ENCODE measurements around the gene IGSF9.

Gene IGSF9

GRCh38 chr1:159896546-159896930 is 48.9 kb downstream of the IGSF9 start:
- DNase-seq (ENCODE audit: low spot score), result no peak

DNA sequence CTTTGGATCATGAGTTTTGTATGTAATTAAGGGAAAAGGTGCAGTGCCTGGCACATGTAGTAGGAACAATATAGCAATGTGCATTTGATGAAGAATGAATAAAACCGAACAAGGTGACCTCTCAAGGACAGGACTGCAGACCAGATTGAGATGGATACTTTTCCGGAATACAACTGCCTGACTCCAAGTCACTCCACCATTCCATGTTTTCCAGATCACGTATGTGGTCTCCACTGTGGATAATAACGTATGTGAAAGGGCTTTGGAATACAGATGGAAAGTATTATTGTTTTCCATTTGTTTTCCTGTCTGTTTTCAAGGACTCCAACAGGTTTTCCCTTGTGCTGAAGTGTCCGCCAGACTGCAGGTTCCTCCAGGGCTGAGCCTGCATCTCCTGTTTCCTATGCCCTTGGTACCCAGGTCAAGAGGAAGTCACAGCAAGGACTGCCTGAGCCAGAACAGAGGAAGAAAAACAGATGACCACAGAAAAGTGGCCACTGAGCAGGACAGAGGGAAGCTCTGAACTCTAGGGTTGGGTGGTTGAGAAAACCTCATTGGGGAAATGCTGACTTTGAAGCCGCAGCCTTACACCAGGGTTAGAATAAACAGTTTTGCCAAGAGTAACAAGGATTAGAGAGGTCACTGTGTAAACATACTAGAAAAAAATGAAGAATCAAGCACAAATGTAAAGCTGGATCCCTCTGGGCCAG is 49.4 kb downstream of the IGSF9 start:
- DNase-seq (ENCODE audit: low spot score), result no peak

DNA sequence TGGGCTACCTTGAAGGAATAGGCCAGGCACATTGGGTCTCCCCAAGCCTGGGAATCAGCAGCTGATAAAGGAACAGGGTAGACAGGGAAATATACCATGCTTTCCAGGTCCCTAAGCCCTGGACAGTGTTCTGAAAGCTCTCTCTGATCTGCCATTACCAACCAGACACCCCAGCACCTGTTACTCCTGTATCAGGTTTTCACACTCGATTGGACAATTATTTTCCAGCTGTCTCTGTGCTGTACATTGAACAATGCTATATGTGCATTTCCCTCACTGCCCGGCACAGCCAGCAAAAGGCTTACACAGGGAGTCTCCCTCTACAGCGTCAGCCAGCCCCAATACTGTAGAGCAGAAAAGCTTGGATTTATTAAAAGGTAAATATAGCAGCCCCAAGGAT is 50.1 kb downstream of the IGSF9 start:
- DNase-seq (ENCODE audit: low spot score), result no peak

DNA sequence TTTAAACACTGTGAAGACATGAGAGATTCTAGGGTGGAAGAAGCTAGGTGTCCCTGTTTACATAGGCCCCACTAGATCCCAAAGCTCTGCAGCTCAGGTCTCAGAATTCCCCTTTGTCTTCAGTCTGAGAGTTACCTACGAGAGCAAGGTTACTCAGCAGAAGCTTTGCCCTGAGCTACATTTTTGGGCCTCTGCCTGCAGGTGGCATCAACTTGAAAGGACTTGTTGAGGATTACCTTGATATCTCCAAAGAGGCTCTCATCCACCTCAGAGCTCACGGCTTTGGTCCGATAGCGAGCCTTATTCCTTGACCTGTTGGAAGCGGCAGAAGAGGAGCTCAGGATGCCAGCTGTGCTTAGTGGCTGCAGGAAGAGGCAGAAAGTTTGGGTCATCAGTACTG is 52.5 kb downstream of the IGSF9 start:
- DNase-seq (ENCODE audit: low spot score), result no peak

DNA sequence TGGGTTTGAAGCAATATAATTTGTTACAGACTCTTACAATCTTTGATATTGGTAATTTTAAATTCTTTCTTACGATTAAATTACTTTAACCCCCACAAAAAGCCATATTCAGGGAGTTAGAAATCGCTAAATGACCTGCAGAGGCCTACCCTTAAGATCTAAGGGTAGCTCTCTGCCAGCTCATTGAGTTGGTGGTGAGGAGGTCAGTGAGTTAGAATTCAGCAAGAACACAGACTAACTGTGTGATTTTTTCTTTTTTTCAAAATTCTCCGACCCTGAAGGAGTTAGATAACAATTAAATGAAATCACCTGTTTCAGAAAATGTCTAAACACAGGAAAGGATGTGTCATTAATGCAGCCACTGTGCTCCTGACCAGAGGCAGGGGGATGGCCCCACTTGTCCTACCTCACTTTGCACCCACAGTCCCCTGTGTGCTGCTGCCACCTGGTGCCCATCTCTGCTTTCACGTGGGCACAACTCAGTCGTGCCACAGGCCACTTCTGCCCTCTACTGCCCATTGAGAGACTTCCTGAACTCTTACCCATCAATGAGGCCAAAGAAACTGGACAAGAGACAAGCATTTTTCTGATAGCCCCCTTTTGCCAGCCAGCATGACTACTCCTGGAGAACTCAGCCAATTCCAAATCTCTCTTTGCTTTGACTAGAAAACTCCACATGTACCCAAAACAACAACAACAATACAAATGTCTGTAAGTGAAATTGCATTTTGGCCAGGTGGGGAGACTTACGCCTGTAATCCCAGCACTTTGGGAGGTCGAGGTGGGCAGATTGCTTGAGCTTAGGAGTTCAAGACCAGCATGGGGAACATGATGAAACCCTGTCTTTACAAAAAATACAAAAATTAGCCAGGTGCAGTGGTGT is 53.9 kb downstream of the IGSF9 start:
- DNase-seq (ENCODE audit: low spot score), result peak; percentile 90

- peak; percentile 56 for DNase-seq (ENCODE audit: low spot score)
Observed at GRCh38 chr1:159890390-159890789, 55.0 kb downstream of the IGSF9 start.

DNA sequence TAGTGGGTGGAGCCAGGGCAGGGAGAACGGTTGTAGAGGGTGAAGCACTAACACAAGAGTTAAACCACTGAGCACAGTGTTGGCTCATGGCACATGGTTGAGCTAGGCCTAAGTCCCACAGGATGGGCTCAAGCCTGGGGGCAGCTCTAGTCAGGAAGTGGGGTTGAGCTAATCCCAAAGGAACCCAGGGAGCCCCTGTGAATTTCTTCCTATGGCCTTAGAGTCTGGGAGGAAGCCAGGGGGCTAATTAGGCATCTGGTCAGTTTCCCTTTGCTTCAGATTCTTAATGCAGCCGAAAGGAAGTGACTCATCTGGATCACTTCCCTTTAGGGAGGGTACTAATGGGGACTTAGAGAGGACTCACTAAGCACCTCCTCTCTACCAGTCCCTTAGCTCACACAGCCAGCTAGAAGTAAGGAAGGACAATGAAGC is 55.6 kb downstream of the IGSF9 start:
- DNase-seq (ENCODE audit: low spot score), result peak; percentile 94

GRCh38 chr1:159889202-159889601 is 56.2 kb downstream of the IGSF9 start:
- no peak for DNase-seq (ENCODE audit: low spot score)

DNA sequence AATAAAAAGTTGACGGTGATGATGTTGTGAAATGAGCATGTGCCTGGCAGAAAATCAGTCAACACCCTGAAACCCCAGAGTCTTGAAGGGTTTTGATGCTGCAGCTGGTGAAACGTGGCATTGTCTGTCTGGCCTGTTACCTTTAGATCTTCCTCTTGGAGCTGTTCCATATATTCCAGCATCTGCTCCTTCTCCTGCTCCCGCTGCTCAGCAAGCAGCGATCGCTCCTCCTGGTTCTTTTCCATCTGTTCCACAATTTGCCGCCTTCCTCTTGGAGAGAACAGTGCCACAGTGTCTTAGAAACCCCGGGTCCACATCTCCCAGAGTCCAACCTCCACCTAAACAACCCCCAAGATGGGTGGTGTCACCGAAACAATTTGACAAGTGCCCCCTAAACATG is 61.1 kb downstream of the IGSF9 start:
- no peak for DNase-seq (ENCODE audit: low spot score)

DNA sequence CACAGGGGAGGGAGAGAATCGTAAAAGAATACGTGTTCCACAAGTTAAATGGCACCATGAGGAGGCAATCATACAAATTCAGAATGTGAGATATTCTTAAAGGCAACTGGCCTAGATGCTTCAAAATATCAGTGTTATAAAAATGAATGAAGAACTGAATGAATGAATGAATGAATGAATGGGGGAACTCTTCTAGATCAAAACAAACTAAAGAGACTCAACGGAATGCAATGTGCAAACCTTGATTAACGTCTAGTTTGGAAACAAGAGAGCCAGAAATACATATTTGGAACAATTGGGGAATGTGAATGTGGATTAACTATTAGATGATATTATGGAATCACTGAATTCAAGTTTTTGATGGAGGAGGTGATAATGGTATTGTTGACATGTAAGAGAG is 62.3 kb downstream of the IGSF9 start:
- DNase-seq (ENCODE audit: low spot score), result no peak

DNA sequence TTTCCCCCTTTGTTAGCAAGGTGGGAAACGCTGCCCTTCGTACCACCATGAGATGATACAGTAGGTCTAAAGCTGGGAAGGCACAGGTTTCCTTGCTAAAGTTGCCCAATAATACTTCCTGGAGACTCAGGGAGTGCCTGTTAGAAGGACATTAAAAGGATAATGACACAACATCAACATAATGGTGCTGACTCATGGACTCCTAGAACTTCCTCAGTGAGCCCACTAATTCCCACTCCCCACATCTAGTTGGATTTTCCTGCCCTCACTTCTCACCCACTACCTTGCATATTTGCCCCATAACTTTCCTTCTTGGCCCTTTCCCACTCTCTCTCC is 62.9 kb downstream of the IGSF9 start:
- peak; percentile 69 for DNase-seq (ENCODE audit: low spot score)

- DNase-seq (ENCODE audit: low spot score), result peak; percentile 95
Observed at GRCh38 chr1:159881622-159882526, 63.5 kb downstream of the IGSF9 start.

GRCh38 chr1:159880430-159880829 is 65.0 kb downstream of the IGSF9 start:
- DNase-seq (ENCODE audit: low spot score), result no peak

DNA sequence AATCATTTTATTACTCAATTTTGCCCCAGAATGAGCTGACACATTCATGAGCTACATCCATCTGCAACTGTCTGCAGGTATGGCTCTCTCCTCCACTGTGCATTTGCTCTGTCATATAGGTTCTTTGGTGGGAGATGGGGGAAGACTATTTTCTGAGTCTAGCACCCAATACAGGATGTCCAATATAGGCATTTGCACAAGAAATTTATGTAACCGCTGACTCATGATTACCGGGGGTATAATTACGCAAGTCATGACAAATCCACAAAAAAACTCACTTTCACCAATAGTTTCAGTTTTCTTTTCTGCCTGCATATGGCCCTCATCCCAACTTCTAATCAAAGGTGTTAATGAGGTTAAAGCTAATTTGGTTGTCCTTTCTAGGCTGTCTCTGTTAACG is 65.4 kb downstream of the IGSF9 start:
- DNase-seq (ENCODE audit: low spot score), result no peak

DNA sequence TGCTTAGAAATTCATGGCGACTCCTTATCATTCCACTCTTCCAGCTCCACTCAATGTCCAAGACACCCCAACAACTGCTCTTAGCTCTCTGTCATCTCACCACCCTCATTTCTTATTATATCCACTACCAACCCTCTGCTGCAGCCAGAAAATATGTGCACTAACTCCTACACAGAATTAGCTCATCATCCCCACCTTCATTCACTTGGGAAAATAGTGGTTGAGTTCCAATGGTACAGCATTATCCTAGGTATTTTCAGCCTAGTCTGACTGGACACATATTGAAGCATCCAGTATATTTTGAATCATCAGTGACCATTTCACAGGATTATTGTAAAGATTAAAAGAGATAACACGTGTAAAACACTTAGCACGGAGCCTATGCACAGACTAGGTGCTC is 66.3 kb downstream of the IGSF9 start:
- no peak for DNase-seq (ENCODE audit: low spot score)

DNA sequence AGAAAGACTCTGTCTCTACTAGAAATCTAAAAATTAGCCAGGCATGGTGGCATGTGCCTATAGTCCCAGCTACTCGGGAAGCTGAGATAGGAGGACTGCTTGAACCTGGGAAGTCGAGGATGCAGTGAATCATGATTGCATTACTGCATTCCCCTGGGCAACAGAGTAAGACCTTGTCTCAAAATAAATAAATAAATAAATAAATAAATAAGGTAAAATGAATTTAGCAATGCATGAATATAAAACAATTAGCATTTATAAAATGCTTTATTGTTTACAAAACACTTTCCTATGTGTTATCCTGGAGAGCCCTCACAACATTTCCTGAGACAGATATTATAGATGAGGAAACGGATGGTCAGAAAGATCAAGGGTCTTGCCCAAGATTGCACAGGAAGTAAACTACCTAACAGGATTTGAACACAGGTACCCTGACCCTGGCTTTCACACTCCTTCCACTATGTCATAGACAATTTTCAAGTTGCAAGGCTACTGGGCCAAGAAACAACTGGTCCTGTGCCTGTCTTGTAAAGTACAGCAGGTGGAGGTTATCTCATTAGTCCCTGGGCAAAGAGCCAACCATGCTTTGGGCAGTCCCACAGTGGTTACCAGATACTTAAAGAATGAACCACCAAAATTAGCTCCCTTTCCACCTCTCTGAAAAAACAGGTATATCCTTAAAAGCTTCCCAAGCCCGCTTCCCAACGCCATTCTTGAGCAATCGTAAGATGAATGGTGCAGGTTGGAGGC is 67.5 kb downstream of the IGSF9 start:
- no peak for DNase-seq (ENCODE audit: low spot score)

All from kidney capillary endothelial cell (primary cell).